Endodermal cell (in vitro differentiated cells): ENCODE data around the gene BICD1. TPM values are rescaled to one million over a fixed set of nuclear protein-coding genes. Genes with fewer than 3 reads are reported as not detected.
A peak's percentile ranks its signal among the peaks of the same experiment; 100 is the strongest.

ENCODE experiments used
- DNase-seq: peaks from one replicate; pipeline ENCODE4 v3.0.0-alpha.2; 2017
- H3K27ac ChIP-seq: 2 replicates; pipeline ENCODE4 v1.5.1; 2013; ENCODE audit warnings: mild to moderate bottlenecking, low read depth, low read length, moderate library complexity
- H3K27me3 ChIP-seq: 2 replicates; pipeline ENCODE4 v1.6.1; 2013; ENCODE audit warnings: mild to moderate bottlenecking, low read length, moderate library complexity; ENCODE audit not compliant: insufficient read depth, control insufficient read depth, poor library complexity, severe bottlenecking
- H3K36me3 ChIP-seq: 2 replicates; pipeline ENCODE4 v1.7.0; 2013; ENCODE audit warnings: mild to moderate bottlenecking, low read length, moderate library complexity; ENCODE audit not compliant: control insufficient read depth, insufficient read depth
- H3K4me1 ChIP-seq: one replicate; pipeline ENCODE4 v1.7.0; 2013; ENCODE audit warnings: low read length; ENCODE audit not compliant: control insufficient read depth, insufficient read depth
- H3K4me3 ChIP-seq: 2 replicates; pipeline ENCODE4 v1.5.1; 2013; ENCODE audit warnings: mild to moderate bottlenecking, low read length, moderate library complexity
- H3K9ac ChIP-seq: 2 replicates; pipeline ENCODE4 v1.6.1; 2013; ENCODE audit warnings: mild to moderate bottlenecking, low read length, moderate library complexity; ENCODE audit not compliant: poor library complexity, severe bottlenecking; ENCODE audit errors: extremely low read depth
- H3K9me3 ChIP-seq: 2 replicates; pipeline ENCODE4 v1.6.1; 2013; ENCODE audit warnings: mild to moderate bottlenecking, low read length, moderate library complexity; ENCODE audit not compliant: control insufficient read depth
- H3K27ac Mint-ChIP-seq: 2 replicates; pipeline ENCODE4 v1.8.0; 2020; ENCODE audit warnings: mixed read lengths
- H3K27me3 Mint-ChIP-seq: 2 replicates; pipeline ENCODE4 v1.8.0; 2021; ENCODE audit warnings: mild to moderate bottlenecking, mixed read lengths; ENCODE audit not compliant: insufficient read depth
- H3K36me3 Mint-ChIP-seq: 2 replicates; pipeline ENCODE4 v1.8.0; 2020; ENCODE audit warnings: low read depth, mixed read lengths
- H3K4me1 Mint-ChIP-seq: 2 replicates; pipeline ENCODE4 v1.8.0; 2020; ENCODE audit warnings: mixed read lengths
- H3K4me3 Mint-ChIP-seq: 2 replicates; pipeline ENCODE4 v1.8.0; 2020; ENCODE audit warnings: mild to moderate bottlenecking, moderate library complexity, mixed read lengths
- H3K9me3 Mint-ChIP-seq: 2 replicates; pipeline ENCODE4 v1.8.0; 2020; ENCODE audit warnings: mild to moderate bottlenecking, mixed read lengths
- WGBS, 2 experiments: methylation state at CpG; one replicate each; pipeline versions ENCODE4 v1.1.5 to v1.1.7; 2013; ENCODE audit warnings: missing lambda C conversion rate in 2 of 2, mixed read lengths in 1 of 2; ENCODE audit not compliant: insufficient coverage in 1 of 2, insufficient read length in 1 of 2; 5-methylcytosine and 5-hydroxymethylcytosine counted together
- total RNA-seq, 2 donors: library from RNA; stranded (reverse); fragmentation: NEBNext Ultra II Directional in 1 of 2; extraction: Animal tissue kit (Norgen Biotek cat#: 25700) in 1 of 2; gene quantifications; 2 replicates in 1 of 2; 3 replicates in 1 of 2; pipeline ENCODE4 v1.2.1, GENCODE V29; 2021
- TF ChIP-seq, protein P1 (sequence below): fragments of 200-600 bp; sonication (generic); conservative IDR thresholded peaks from 2 replicates; pipeline ENCODE4 v1.5.0; 2021; ENCODE audit warnings: antibody characterized with exemption, mild to moderate bottlenecking

BICD1 gene
- total RNA-seq, 2 donors from 2014 or later = 56.0 to 101 TPM

DNA sequence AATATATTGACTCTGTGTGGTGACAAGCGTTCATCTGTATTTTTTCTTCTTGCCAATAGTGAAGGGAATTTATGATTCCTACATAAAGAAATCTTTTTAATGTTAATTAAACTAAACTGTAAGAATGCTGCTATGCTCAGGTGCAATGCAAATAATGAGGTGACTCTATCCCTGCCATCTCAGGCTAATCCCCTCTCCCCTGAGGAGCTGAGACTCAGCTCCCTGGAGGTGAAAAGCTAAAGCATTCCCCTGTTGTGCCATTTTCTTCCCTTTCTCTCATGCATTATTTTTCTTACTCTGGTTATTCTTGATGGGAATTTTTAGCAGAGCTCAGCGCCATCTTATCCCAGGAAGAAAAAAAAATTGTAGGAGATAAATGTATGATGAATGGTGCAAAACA, 178.8 kb downstream of the BICD1 start:
- Histone ChIP-seq H3K27me3 (no peaks in the 10 kb centered on the region), H3K9ac (no peak overlapping the region), H3K9me3 (peaks cover 9% of the 10 kb centered on the region), H3K27ac (no peak overlapping the region), H3K4me3 (peak overlapping the region; percentile 53), H3K4me1 (peaks cover 14% of the 10 kb centered on the region), H3K36me3 (no peaks in the 10 kb centered on the region)
- H3K4me1 Mint-ChIP-seq = peaks cover 27% of the 10 kb centered on the region
- peak overlapping the region; percentile 21 for H3K4me3 Mint-ChIP-seq
- WGBS, 2 experiments = 46% methylated on average over 2 of the region's 2 CpGs; no CpG with 5 or more reads in 1 of the 2 experiments
- peaks cover 13% of the 10 kb centered on the region for H3K36me3 Mint-ChIP-seq
- DNase-seq = no peak
- peak overlapping the region; percentile 9 for H3K27ac Mint-ChIP-seq
- TF ChIP-seq, protein P1, sequence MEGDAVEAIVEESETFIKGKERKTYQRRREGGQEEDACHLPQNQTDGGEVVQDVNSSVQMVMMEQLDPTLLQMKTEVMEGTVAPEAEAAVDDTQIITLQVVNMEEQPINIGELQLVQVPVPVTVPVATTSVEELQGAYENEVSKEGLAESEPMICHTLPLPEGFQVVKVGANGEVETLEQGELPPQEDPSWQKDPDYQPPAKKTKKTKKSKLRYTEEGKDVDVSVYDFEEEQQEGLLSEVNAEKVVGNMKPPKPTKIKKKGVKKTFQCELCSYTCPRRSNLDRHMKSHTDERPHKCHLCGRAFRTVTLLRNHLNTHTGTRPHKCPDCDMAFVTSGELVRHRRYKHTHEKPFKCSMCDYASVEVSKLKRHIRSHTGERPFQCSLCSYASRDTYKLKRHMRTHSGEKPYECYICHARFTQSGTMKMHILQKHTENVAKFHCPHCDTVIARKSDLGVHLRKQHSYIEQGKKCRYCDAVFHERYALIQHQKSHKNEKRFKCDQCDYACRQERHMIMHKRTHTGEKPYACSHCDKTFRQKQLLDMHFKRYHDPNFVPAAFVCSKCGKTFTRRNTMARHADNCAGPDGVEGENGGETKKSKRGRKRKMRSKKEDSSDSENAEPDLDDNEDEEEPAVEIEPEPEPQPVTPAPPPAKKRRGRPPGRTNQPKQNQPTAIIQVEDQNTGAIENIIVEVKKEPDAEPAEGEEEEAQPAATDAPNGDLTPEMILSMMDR = peak; percentile 22
- peaks cover 12% of the 10 kb centered on the region for H3K9me3 Mint-ChIP-seq
- H3K27me3 Mint-ChIP-seq = no peaks in the 10 kb centered on the region

DNA sequence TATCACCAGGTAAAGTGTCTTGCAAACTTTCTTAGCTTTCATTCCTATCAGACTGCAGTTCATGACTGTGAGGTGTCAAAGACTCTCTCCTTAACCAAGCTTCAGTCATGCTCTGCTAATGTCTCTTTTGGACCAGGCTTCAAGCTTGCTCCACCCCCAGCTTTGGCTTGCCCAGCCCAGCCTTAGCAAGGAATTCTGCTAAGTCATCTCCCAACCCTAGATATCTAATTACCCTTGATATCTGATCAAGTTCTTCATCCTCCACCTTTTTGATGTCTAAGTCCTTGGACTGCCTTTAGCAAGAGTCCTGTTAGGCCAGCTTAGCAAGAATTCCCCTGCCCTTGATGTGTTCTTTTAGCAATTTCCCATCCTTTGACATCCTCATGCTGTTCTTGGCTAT, 183.8 kb downstream of the BICD1 start:
- H3K27ac ChIP-seq = no peak overlapping the region
- H3K9me3 Mint-ChIP-seq = peaks cover 12% of the 10 kb centered on the region
- peaks cover 9% of the 10 kb centered on the region for H3K9me3 ChIP-seq
- no peak for DNase-seq
- peaks cover 34% of the 10 kb centered on the region for H3K4me1 Mint-ChIP-seq
- H3K4me3 Mint-ChIP-seq = no peak overlapping the region
- H3K27me3 ChIP-seq = no peaks in the 10 kb centered on the region
- no peaks in the 10 kb centered on the region for H3K27me3 Mint-ChIP-seq
- peaks cover 10% of the 10 kb centered on the region for H3K36me3 ChIP-seq
- H3K9ac ChIP-seq = no peak overlapping the region
- peak overlapping the region; percentile 4 for H3K4me3 ChIP-seq
- H3K4me1 ChIP-seq = peaks cover 12% of the 10 kb centered on the region
- peak overlapping the region; percentile 59 for H3K27ac Mint-ChIP-seq
- H3K36me3 Mint-ChIP-seq = peaks cover 23% of the 10 kb centered on the region
- TF ChIP-seq, protein P1 = no peak

DNA sequence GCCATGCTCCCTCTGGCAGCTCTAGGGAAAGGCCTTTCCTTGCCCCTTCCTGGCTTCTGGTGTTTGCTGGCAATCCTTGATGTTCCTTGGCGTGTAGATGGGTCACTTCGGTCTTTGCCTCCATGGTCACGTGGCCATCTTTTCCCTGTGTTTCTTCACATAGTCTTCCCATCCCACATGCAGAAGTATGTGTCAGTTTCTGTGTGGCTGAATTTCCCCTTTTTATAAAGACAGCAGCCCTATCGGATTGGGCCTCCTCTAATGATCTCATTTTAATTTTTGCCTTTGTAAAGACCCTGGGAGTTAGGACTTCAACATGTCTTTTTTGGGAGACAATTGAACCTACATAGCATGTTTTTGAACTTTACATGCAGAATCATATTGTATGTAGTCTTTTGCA, 185.5 kb downstream of the BICD1 start:
- 97 to 100% methylated on average over 4 of the region's 4 CpGs for WGBS, 2 experiments
- no peaks in the 10 kb centered on the region for H3K27me3 Mint-ChIP-seq

More for the DNA sequence above, 185.5 kb downstream of the BICD1 start:
- Histone ChIP-seq H3K27me3 (no peaks in the 10 kb centered on the region), H3K9me3 (peaks cover 9% of the 10 kb centered on the region), H3K4me1 (peaks cover 5% of the 10 kb centered on the region), H3K36me3 (peaks cover 10% of the 10 kb centered on the region), H3K9ac (no peak overlapping the region), H3K4me3 (no peak overlapping the region), H3K27ac (no peak overlapping the region)
- no peak for DNase-seq
- Mint-ChIP-seq H3K4me1 (peaks cover 27% of the 10 kb centered on the region), H3K36me3 (peaks cover 31% of the 10 kb centered on the region), H3K9me3 (peaks cover 12% of the 10 kb centered on the region), H3K27ac (peak overlapping the region; percentile 5), H3K4me3 (no peak overlapping the region)
- TF ChIP-seq, protein P1 = no peak
